Endothelial cell of umbilical vein (primary cell): ENCODE data around the gene PLA2G4E. TPM values are rescaled to one million over a fixed set of nuclear protein-coding genes. Genes with fewer than 3 reads are reported as not detected.
A peak's percentile ranks its signal among the peaks of the same experiment; 100 is the strongest.

ENCODE experiments used
- BruUV-seq: library from RNA; stranded (reverse); fragments of 400-500 nt; replicated peaks from 2 replicates; lab custom pipeline; 2021; lab: Mats Ljungman, UMichigan
- CTCF ChIA-PET: fragments of 300-600, 350-600 bp; sonication (Branson Sonifier 250); formaldehyde crosslinking; loops from one replicate; lab custom pipeline; 2021; ENCODE audit warnings: antibody characterized with exemption, inconsistent platforms; lab: Charles Lee
- POLR2A ChIA-PET: fragments of 300-600, 350-600 bp; sonication (Branson Sonifier 250); formaldehyde crosslinking; loops from one replicate; lab custom pipeline; 2021; ENCODE audit warnings: antibody characterized with exemption, inconsistent platforms; lab: Charles Lee
- DNase-seq: peaks from one replicate; pipeline ENCODE4 v3.0.0-alpha.2; 2011; ENCODE audit warnings: low read depth, low spot score
- FAIRE-seq: peaks from 2 replicates; lab custom pipeline; 2011; peaks lifted over from hg19 to GRCh38; lab: Jason Lieb, UNC
- H2AFZ ChIP-seq: 2 replicates; pipeline ENCODE4 v1.6.0; 2012; ENCODE audit warnings: low read depth, low read length, control low read depth, inconsistent platforms
- H3K27ac ChIP-seq: 2 replicates; pipeline ENCODE4 v1.5.1; 2011; ENCODE audit warnings: low read depth, mild to moderate bottlenecking, control low read depth, low read length, moderate library complexity; ENCODE audit not compliant: insufficient read depth
- H3K27me3 ChIP-seq, 2 experiments: 2 replicates each; pipeline versions ENCODE4 v1.6.0 to v1.6.1; 2011; ENCODE audit warnings: low read length in 2 of 2, mixed read lengths in 1 of 2; ENCODE audit not compliant: control insufficient read depth in 2 of 2, insufficient read depth in 2 of 2
- H3K36me3 ChIP-seq, 2 experiments: 2 replicates in 1 of 2; 3 replicates in 1 of 2; pipeline ENCODE4 v1.5.1; 2011; ENCODE audit warnings: low read length in 2 of 2, mild to moderate bottlenecking in 1 of 2, moderate library complexity in 1 of 2; ENCODE audit not compliant: control insufficient read depth in 2 of 2, insufficient read depth in 2 of 2; ENCODE audit errors: extremely low read depth in 1 of 2
- H3K4me1 ChIP-seq: 3 replicates; pipeline ENCODE4 v1.5.1; 2011; ENCODE audit warnings: mild to moderate bottlenecking, low read length; ENCODE audit not compliant: control insufficient read depth, insufficient read depth; ENCODE audit errors: extremely low read depth
- H3K4me2 ChIP-seq: 2 replicates; pipeline ENCODE4 v1.6.1; 2011; ENCODE audit warnings: low read length, control low read depth, mixed read lengths; ENCODE audit not compliant: insufficient read depth
- H3K4me3 ChIP-seq, 3 experiments: fragments of 200-600 bp in 1 of 3; sonication (generic), shearing (Covaris generic) in 1 of 3; replicated peaks in 1 of 3; 2 replicates each; pipeline ENCODE4 v1.5.1; 2011 to 2016; ENCODE audit warnings: control low read depth in 3 of 3, low read length in 3 of 3, mild to moderate bottlenecking in 2 of 3, inconsistent platforms in 1 of 3, low read depth in 1 of 3, moderate library complexity in 1 of 3; ENCODE audit not compliant: insufficient read depth in 1 of 3
- H3K79me2 ChIP-seq: 2 replicates; pipeline ENCODE4 v1.6.0; 2012; ENCODE audit warnings: low read length, inconsistent platforms; ENCODE audit not compliant: control insufficient read depth, insufficient read depth
- H3K9ac ChIP-seq: replicated peaks from 2 replicates; pipeline ENCODE3; 2011; ENCODE audit warnings: low read length, control low read depth; ENCODE audit not compliant: insufficient read depth; ENCODE audit errors: extremely low read depth
- H3K9me1 ChIP-seq: replicated peaks from 3 replicates; pipeline ENCODE4 v1.6.0; 2011; ENCODE audit warnings: mild to moderate bottlenecking, low read length; ENCODE audit not compliant: control insufficient read depth, insufficient read depth; ENCODE audit errors: extremely low read depth
- H3K9me3 ChIP-seq: replicated peaks from 2 replicates; pipeline ENCODE4 v1.5.1; 2012; ENCODE audit warnings: low read length, inconsistent platforms; ENCODE audit not compliant: control insufficient read depth, insufficient read depth
- H4K20me1 ChIP-seq: replicated peaks from 2 replicates; pipeline ENCODE3; 2011; ENCODE audit warnings: mild to moderate bottlenecking, low read length; ENCODE audit not compliant: control insufficient read depth, insufficient read depth; ENCODE audit errors: extremely low read depth
- EZH2 ChIP-seq: IDR thresholded peaks from 2 replicates; pipeline ENCODE4 v1.6.1; 2012; ENCODE audit warnings: borderline replicate concordance, low read depth, mild to moderate bottlenecking, moderate library complexity, low read length, inconsistent platforms; ENCODE audit not compliant: severe bottlenecking
- FOS ChIP-seq: IDR thresholded peaks from 2 replicates; pipeline ENCODE4 v1.6.1; 2011; ENCODE audit warnings: mild to moderate bottlenecking, low read length, moderate library complexity, borderline replicate concordance; ENCODE audit not compliant: insufficient read depth
- GATA2 ChIP-seq: IDR thresholded peaks from 2 replicates; pipeline ENCODE4 v1.7.0; 2011; ENCODE audit warnings: low read depth, mild to moderate bottlenecking, moderate library complexity, mixed read lengths, low read length; ENCODE audit not compliant: insufficient read length, insufficient read depth
- JUN ChIP-seq: IDR thresholded peaks from 2 replicates; pipeline ENCODE4 v1.6.1; 2011; ENCODE audit warnings: borderline replicate concordance, low read depth; ENCODE audit not compliant: insufficient read length, insufficient read depth
- MAX ChIP-seq: IDR thresholded peaks from 2 replicates; pipeline ENCODE4 v1.6.1; 2011; ENCODE audit not compliant: insufficient read depth, insufficient read length
- MYC ChIP-seq: IDR thresholded peaks from one replicate; pipeline ENCODE4 v1.6.1; 2011; ENCODE audit warnings: mild to moderate bottlenecking, low read depth, low read length
- POLR2A ChIP-seq: IDR thresholded peaks from 2 replicates; pipeline ENCODE4 v1.6.1; 2012; ENCODE audit warnings: low read depth, mild to moderate bottlenecking, control low read depth, low read length
- POLR2AphosphoS5 ChIP-seq: IDR thresholded peaks from 2 replicates; pipeline ENCODE4 v1.6.1; 2012; ENCODE audit warnings: low read depth, mild to moderate bottlenecking, control low read depth, low read length, moderate library complexity; ENCODE audit not compliant: insufficient read depth
- dilution Hi-C: fragments of 300-500 bp; cut with MboI; formaldehyde crosslinking; loops from one replicate; pipeline ENCODE4 v1.15.0; 2019; ENCODE audit warnings: low sequenced_read_pairs; ENCODE audit not compliant: extremely low pct_ligation_motif_present
- intact Hi-C: fragments of 100-400 bp; cut with micrococcal nuclease; formaldehyde crosslinking; loops from one replicate; pipeline ENCODE4 v1.10.0; 2022
- polyA plus RNA-seq, 4 experiments: library from polyadenylated mRNA; depleted of rRNA in 3 of 4; stranded (reverse) in 3 of 4; unstranded in 1 of 4; fragments of >200 nt; gene quantifications; 2 replicates each; pipeline versions ENCODE4 v1.2.1 to v1.2.3, GENCODE V29; 2011 to 2012; ENCODE audit warnings: missing spikeins in 1 of 4
- total RNA-seq: library from RNA; stranded (reverse); gene quantifications from 2 replicates; pipeline ENCODE4 v1.2.3, GENCODE V29; 2021
- TF ChIP-seq, protein P1 (sequence below), 2 donors: IDR thresholded peaks; 1 replicate in 1 of 2; 2 replicates in 1 of 2; pipeline ENCODE4 v1.5.1; 2011; ENCODE audit warnings: low read length in 2 of 2, mild to moderate bottlenecking in 2 of 2, moderate library complexity in 2 of 2, control low read depth in 1 of 2, inconsistent platforms in 1 of 2, low read depth in 1 of 2; ENCODE audit not compliant: insufficient read depth in 1 of 2; ENCODE audit errors: extremely low read depth in 1 of 2

Gene PLA2G4E
- total and polyA plus RNA-seq, 2 donors (not counting 3 experiments of a cell fraction or from before 2014, with no cell fraction given): not detected

DNA sequence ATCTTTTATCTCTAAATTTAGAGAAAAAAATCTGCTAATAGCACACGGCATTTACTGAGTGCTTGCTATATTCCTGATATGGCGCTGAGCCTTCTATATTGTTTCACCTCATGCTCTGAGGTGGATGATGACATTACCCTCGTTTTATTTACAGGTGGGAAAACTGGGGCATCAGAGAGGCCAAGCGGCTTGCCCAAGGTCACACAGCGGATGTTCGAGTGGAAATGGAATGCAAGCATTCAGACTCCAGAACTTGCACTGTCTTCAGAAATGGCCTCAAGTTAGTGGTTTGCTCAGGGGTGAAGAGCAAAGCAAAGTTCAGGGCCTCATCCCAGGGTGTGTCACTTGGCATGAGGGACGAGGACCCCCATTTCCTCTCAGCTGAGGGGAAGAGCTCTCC, 65.7 kb downstream of the PLA2G4E start:
- Histone ChIP-seq H3K9me1 (no peaks in the 10 kb centered on the region), H3K4me2 (no peak overlapping the region), H3K27me3 (no peaks in the 10 kb centered on the region), H3K79me2 (peaks cover 94% of the 10 kb centered on the region), H3K9me3 (no peaks in the 10 kb centered on the region), H4K20me1 (no peaks in the 10 kb centered on the region), H3K36me3 (peaks cover 15 to 18% of the 10 kb centered on the region in 2 experiments), H2AFZ (no peak overlapping the region), H3K4me1 (peaks cover 57% of the 10 kb centered on the region), H3K27ac (peak overlapping the region; percentile 98), H3K4me3 (no peak overlapping the region), H3K9ac (no peak overlapping the region)
- FAIRE-seq (no peak), DNase-seq (no peak)
- dilution Hi-C loops: no loop called here
- ChIA-PET POLR2A (no interaction called here), CTCF (interaction anchor here (1.5 to 4.0 kb wide), 2 partner anchors 15 to 21 kb away, joined by 5 to 44 read pairs; partner anchors contain the start of gene EHD4)
- BruUV-seq: no TSS peak
- no peak for TF ChIP-seq EZH2
- no peak for TF ChIP-seq JUN
- TF ChIP-seq POLR2AphosphoS5: no peak
- TF ChIP-seq FOS: no peak
- TF ChIP-seq, protein P1, sequence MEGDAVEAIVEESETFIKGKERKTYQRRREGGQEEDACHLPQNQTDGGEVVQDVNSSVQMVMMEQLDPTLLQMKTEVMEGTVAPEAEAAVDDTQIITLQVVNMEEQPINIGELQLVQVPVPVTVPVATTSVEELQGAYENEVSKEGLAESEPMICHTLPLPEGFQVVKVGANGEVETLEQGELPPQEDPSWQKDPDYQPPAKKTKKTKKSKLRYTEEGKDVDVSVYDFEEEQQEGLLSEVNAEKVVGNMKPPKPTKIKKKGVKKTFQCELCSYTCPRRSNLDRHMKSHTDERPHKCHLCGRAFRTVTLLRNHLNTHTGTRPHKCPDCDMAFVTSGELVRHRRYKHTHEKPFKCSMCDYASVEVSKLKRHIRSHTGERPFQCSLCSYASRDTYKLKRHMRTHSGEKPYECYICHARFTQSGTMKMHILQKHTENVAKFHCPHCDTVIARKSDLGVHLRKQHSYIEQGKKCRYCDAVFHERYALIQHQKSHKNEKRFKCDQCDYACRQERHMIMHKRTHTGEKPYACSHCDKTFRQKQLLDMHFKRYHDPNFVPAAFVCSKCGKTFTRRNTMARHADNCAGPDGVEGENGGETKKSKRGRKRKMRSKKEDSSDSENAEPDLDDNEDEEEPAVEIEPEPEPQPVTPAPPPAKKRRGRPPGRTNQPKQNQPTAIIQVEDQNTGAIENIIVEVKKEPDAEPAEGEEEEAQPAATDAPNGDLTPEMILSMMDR (IDR thresholded peaks at IDR 0.05; ENCODE audit: extremely low read depth in 1 of 2, insufficient read depth in 1 of 2, low read depth in 1 of 2, low read length in 2 of 2): no peak
- no peak for TF ChIP-seq GATA2
- no peak for TF ChIP-seq MYC
- no peak for TF ChIP-seq MAX
- no peak for TF ChIP-seq POLR2A
- intact Hi-C loops: no loop called here
